ENCODE measurements around the gene REXO1.
"Not testable (repeated sequence)": the region's sequence is repeated elsewhere in the genome, so short reads cannot be mapped to it uniquely, and the experiment has no call there.

The REXO1 gene

DNA sequence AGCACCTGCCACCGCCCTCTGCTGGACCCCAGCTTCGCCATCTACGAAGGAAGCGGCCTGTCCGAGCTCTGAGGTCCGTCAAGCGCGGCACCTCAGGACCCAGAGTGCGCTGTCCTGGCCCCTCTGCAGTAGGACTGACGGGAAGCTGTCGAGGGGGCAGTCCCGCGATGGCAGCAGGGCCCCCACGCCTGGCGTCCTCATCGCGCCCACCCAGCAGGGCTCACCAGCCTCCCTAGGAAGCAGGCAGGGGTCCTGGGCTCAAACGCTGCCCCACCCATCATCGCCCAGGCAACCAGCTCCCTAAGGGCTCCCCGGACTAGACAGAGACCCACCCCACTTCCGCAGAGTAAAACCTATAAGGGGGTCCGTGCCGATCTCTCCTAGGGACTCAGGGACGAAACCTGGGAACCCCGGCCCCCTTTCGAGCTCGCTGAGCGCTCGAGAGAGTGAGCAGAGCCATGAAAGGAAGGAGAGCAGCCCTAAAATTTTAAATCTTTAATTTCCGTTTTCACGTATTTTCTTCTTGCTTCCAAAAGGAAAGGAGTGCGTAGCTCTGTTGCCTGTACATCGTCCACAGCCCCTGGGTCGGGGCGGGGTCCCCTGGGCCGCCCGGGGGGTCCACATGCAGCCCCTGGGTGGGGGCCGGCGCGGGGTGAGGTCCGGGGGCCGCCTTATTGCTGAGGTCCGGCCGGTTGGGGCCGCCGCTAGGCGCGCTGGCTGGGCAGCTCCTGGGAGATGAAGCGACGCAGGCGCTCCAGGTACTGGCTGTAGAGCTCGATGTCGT lies 28.4 kb upstream of the REXO1 start:
- not testable (repeated sequence) for DNase-seq

DNA sequence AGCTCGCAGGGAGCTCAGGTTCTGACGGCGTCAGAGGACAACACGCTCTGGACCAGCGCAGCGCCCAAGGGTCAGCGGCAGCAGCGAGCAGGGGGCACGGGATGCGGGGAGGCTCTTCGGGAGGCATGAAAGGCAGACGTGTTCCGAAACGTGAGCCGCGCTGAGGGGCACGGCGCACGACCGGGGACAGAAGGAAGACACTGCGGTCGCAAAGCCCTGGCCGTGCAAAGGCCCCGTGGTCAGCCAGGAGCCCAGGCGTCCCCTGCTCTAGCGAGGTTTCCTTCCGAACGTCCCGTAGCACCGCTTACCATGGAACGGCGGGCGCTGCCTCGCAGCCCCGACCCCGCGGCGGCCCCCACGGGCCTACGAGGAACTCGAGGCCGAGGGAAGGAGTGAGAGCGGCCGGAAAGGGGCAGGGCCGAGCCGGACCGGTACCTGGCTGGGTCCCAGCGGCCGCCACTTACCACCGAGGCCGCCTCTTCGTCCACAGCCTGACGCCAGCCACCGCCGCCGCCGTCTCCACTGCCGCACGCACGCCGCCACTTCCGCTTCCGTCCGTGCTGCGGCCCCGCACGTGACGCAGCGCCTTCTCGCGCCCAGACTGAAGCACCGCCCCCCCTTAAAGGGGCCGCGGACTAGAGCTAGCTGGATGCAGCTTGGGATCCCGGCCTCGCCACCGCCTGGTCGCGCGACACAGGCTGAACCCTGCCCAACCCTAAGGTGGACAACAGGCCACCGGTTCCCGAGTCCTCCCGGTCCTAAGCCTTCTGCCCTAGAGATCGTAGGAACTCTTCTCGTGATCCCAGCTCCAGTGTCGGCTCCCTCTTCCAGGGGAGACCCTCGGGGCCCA lies 27.6 kb upstream of the REXO1 start:
- DNase-seq: peak; percentile 86

DNA sequence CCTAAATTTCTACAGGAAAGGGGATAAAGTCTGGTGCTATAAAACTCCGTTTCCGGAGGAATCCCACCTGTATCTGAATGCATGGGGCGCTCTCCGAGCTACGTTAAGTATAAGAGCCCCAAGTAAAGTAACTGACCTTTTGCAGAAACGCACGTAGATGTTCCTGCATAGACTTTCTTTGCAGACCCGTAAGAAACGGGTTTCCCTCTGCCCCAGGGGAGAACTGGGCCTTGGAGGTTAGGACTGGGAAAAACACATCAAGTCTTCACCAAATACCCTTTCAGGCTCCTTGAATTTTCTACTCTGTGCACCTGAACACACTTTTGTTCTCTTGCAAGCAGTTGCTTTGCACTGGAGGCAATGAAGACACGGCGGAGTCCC lies 27.0 kb upstream of the REXO1 start:
- DNase-seq: not testable (repeated sequence)

DNA sequence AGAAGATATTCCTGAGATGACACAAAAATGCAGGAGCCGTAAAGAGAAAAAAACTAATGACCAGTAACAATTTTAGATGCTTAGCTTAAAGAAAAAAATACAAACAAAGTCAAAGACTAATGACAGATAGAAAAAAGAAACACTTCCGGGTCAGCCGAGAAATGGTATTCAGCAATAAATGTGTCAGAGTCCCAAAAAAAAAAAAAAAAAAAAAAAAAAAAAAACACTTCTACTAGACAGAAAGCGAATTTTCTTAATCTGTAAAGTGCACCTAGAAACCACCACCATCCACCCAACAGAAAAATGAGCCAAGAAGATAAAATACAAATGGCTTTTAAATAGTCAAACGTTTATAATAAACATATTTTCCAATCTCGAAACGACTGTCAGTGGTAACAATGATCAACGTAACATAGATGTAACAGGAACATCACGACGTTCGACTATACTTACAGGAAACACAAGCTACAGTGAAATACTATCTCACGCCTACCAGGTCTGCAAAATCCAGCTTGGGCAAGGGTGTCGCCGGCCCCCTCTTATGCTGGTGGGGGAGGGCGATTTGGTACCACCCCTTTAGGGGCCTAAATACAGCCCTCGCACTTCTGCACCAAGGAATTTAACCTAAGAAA lies 26.4 kb upstream of the REXO1 start:
- DNase-seq: no peak

DNA sequence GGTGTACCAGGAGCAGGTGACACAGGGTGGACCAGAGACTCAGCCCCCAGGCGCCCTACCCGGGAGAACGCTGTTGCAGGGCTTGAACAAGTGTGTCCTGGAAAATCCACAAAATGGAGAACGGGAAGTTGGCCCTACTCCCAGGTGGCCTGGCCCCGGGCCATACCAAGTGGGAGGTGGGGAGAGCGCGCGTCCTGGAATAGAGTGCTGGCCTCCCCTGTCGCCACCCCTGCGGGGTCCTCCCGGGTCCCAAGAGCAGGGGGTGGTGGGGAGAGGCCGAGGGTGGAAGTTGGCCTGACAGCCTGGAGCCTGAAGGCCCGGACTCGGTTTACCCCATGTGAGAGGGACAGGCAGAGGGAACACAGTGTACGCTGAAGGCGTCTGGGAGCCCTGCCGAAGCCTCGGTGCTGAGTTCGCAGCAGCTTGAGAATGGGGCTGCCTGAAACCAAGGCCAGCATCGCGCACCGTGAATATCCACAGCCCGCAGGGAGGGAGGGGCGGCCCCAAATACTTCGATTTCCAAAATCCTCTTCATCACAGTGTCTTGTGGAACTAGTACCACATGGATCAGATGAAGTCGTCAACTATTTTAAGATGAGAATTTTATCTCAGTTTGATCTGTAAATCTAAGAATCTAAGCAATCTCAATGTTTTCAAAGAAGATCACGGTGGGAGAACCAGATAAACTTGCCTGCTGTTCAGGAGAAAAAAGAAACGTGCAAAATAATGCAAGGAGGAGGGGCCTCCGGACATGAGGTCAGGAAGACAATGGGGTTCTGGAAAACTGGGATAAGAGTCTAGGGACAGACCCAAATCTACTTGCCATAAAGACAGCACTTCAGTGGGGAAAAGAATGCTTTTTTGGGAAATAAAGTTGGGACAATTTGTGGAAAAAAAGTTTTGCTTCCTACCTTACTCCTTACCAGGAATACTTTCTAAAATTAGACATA lies 25.5 kb upstream of the REXO1 start:
- no peak for DNase-seq

DNA sequence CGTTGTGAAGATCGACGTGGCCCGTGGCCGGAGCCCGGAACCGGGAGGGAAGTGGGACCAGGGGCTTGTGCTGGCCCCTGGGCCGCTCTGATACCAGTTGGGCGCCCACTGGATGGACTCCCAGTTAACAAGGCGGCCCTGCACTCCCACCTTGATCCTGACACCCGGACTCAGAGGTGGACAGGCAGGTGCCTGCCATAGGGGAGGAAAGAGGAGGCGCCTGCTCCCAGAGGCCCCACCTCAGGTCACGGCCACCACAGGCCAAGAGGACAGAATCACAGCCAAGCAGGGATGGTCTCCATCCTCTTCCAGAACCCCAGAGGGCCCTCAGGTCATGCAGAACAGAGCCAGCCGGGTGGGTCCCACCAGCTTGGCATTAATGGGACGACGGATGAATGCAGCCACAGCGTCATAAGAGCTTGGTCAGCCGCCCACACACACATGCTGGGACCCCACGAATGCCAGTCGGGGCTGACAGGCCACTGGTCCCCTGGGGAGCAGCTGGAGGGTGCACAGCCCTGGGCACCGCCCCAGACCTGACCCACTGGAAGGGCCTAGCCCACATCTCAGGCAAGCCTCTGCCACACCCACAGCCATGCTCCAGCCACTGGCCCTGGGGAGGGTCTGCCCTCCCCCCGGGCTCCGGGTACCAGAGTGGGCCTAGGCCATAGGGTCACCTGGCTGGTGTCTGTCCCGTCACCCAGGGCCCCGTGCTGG lies 24.7 kb upstream of the REXO1 start:
- DNase-seq: no peak

DNA sequence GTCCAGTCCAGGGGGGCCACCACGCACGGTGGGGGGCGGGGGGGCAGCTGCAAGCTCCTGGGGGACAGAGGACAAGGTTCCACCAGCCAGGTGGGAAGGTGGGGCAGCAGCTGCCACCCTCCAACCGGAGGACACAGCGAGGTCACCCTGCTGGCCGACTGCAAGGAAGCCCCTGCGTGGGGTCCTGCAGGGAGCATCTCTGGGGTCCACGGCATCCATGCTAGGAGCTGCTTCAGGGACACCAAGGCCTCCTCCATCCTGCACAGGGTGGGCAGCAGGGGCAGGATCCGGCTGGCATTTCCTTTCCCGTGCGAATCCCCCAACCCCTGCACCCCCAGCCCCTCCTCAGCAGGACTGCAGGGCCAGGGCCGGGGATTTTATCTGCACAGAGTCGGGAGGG lies 23.3 kb upstream of the REXO1 start:
- no peak for DNase-seq

DNA sequence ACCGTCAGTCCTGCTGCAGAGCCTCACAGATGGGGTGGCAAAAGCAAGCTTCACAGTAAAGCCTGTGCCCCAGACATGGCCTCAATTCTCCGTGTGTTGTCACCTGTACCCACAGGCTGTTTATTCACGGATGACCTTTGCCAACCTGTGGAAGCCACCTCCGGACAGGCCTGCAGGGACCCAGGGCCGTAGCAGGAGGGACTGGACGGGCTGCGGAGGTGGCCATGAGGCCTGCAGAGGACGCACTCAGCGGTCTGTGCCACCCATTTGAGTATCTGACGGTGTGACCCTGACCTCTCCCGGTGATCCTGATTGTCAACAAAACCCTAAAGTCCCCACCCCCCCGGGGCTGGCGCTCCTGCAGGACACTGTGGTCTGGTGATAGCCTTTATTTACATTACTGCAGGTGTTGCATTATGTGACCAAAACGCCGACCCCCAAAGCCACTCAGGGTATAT lies 22.9 kb upstream of the REXO1 start:
- DNase-seq: no peak

DNA sequence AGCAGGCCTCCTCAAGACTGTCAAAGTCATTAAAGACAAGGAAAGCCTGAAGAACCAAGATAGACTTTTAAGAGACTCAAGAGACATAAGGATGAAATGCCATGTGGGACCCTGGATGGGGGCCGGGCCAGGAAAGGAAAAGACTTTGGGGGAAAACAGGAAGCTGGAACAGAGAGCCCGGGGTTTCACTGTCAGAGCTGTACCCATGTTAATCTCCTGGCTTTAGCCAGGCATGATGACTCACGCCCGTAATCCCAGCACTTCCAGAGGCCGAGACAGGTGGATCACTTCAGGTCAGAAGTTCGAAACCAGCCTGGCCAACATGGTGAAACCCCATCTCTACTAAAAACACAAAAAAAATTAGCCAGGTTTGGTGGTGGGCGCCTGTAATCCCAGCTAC lies 20.7 kb upstream of the REXO1 start:
- no peak for DNase-seq

DNA sequence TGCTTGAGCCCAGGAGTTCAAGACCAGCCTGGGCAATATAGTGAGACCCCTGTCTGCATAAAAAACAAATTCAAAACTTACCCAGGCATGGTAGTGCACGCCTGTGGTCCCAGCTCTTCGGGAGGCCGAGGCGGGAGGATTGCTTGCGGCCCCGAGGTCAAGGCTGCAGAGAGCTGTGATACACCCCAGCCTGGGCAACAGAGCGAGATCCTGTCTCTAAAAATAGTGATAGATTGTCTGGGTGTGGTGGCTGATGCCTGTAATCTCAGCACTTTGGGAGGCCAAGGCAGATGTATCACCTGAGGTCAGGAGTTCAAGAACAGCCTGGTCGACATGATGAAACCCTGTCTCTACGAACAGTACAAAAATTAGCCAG lies 19.1 kb upstream of the REXO1 start:
- DNase-seq: no peak

DNA sequence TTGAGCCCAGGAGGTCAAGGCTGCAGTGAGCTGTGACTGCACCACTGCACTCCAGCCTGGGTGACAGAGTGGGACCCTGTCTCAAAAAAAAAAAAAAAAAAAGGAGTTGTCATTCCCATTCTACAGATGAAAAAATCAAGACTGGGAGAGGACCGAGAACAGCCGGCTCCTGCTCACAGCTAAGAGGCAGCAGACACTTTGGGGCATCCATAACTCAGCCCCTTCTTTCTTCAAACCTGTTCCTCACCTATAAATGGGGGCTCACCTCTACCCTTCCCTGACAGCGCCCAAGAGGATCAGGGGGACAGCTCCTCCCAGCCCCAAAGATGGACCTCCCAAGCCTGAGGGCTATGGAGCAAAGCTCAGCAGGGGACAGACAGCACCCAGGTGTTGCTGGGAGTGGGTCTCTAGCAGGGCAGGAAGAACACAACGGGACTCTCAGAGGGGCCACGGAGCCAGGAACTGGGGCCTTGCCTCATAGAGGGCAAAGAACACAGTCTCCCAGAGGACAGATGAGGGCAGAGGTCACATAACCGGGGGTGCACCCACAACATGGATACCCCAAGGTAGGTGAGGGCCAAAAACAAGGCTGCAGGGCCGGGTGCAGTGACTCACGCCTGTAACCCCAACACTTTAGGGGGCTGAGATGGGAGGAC lies 18.5 kb upstream of the REXO1 start:
- no peak for DNase-seq

DNA sequence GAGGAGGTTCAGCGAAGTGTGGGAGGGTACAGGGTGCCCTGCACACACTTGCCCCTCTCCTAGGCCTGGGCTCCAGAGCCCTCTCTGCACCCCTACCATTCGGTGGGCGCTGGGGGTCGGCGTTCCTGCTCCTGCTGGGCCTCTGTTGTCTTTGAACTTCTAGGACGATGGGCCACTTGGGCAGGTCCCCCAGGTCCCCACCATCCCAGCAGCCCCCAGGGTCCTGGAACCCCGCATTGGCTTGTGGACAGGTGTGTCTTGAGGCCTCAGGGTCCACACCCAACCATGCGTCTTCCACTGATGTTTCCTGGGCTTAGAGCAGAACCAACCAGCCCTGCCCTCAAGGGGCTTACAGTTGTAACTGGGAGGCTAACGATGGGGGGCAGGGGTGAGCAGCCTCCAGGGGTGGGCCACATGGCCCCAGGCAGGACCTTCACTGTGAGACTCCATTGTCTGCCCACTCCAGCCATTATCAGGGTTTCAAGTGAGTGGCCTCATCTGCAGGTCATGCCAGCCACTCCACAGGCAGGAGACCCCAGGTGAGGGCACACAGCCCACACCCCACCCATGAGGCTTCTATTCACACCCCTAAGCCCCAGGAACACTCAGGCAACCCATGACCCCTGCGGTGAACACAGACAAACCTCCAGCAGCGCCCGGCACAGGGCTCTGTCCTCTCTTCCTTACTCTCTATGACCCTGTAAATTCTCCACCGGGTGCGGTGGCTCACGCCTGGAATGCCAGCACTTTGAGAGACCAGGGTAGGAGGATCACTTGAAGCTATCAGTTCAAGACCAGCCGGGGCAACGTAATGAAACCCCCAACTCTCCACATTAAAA lies 17.1 kb upstream of the REXO1 start:
- DNase-seq: no peak

DNA sequence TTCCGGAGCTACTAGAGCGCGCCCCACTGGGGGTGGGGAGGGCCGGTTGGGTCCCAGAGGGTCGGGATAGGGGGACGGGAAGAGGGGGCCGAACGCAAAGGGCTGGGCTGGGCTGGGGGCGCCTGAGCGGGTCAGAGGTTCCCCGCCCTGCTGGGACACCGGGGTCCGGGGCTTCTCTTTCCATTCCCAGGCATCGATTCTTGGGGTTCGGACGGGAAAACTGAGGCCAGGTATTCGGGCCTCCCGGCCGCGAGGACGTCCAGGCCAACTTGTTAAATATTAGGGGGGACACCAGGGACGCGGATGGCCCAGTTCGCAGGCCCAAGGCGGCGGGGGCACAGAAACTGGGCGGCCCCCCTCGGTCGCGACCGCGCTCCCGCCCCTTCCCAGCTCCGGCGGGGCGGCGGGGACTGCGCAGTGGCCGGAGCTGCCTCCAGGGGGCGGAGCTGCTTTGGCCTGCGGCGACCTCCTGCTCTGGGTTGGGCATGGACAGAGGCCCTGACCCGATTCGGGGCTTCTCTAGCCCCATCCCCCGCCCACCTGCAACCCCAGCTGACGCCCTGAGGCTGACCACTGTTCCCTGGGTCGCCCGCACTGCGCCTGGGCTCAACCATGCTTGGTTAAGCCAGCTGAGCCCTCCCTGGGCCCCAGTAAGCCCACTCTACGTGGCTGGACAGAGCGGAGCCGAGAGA lies 16.3 kb upstream of the REXO1 start:
- peak; percentile 53 for DNase-seq

DNA sequence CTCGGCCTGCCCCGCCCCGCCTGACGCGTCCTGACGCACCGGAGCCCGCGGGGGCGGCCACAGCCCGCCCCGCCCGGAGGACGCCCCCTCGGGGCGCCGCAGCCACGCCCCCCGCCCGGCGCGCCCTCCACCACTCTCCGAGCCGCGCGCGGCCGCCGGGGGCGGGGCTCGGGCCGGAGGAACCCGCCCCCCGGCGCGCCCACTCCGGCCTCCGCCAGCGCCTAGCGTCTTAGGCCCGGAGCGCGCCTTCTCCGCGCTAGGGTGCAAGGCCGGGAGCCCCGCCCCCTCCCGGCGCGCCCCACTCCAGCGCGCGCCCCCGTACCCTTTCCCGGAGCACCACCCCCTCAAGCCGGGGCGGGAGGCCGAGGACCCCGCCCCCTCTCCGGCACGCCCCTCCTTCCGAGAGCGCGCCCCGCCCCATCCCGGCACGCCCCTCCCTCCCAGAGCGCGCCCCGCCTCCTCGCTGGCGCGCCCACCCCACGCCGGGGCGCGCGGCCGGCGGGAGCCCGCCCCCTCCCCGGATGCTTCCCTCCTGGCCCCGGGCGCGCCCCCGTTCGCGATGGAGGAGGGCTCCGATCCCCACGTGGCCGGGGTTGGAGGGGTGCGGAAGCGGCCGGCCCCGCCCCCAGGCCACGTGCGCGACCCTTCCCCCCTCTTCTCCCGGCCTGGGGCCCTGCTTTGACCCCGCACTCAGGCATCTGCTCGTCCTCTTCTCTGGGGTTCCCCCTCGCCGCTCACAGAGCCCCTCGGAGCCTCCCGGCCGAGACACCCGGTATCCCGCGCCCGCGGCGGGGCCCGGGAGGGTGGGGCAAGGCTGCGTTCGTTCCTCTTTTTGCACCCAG lies 15.6 kb upstream of the REXO1 start:
- peak; percentile 97 for DNase-seq

DNA sequence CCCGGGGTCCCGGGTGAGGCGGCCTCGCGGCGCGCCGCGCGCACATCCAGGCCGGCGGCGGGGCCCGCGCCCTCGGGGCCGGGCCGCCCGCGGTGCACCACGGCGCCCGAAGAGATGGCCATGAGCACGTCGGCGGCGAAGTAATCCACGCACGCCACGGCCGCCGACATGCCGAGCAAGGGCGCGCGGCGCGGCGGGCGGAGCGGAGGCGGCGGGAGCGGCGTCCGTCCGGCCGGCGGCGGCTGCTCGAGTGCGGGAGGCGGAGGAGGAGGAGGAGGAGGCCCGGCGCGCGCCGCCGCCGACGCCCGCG lies 15.0 kb upstream of the REXO1 start, which contains the start of gene KLF16:
KLF16 (minus strand) TSS at position 252 of the 310 bp plus-strand sequence; CDS start at position 170, 82 bp downstream.
- DNase-seq: no peak

DNA sequence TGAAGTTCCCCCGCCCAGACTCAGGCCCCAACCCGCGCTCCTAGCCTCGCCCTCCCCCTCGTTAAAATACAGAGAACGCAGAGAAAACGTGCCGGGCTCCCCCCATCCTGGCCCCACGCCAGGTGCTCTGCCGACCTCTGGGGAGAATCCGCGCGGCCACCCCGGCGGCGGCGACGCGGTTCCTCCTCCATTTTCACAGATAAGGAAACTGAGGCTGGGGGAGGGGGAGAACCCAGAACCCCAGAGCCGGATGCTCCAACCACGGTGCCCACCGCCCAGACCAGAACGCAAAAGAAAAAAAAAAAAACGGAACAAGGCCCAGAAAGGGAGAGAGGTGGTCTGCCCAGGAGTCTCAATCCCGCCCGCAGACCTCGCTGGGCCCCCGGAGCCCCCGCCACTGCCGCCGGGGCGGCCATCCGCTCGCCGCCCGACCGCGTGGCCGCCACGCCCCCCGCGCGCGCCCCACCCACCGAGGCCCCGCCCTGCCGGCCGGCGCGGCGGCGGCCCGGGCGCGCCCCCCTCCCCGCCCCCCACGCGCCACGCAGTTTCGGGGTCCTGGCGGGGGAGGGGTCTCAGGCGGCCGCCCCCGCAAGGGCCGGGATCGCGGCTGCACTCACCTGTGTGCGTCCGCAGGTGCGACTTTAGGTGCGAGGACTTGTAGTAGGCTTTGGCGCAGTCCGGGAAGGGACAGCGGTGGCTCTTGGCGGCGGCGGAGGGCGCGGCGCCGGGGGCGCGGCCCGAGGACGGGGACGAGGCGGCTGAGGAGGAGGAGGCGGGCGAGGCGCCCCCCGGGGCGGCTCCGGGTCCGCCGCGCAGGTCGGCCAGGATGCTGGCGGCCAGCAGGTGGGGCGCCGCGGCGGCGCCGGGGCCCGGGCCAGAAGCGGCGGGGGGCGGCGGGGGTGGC lies 14.4 kb upstream of the REXO1 start:
- peak; percentile 9 for DNase-seq

DNA sequence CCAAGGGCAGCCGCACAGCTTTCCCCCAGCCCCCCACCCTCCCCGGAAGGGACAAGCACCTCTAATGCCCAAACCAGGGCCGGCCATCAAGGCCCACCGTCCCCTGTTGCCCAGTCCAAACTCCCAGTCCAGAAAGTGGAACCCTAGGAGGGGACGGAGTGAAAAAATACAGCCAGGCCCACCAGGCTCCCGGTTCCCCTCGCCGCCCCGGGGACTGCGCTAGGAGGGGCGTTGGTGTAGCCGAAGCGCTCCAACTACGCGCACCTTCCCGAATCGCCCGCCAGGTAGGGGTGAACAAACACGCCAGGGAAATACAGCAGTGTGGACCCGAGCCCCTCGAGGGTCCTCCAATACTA lies 13.8 kb upstream of the REXO1 start:
- DNase-seq: no peak

DNA sequence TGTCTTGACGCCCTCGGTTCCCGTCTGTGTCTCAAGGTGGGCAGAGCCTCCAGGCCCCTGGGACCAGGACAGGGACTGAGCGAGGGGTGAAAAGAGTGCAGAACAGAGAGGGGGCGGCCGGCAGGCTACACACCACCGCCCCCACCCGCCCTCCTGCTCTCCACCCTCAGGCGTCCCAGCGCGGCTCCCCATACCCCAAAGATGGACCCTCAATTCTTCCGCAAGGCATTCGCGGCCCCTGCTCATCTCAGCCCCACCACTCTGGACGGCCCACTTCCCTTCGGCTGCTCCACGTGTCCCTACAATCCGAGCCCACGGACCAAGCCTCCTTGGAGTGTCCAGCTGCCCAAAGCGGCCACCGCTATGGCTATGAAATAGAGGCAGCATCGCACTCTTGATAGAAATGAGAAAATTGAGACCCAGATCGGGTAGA lies 13.3 kb upstream of the REXO1 start:
- no peak for DNase-seq
